HCT116 (cell line): Measurements from ENCODE around the gene CYTH2. TPM values are rescaled to one million over a fixed set of nuclear protein-coding genes. Genes with fewer than 3 reads are reported as not detected.

Experiments used
- ATAC-seq: fragments of 200-7000 bp; cut with Tn5 transposase; 2 replicates; pipeline ENCODE4 v1.9.1; 2020; ENCODE audit warnings: mild to moderate bottlenecking, moderate library complexity
- BruUV-seq: library from RNA; stranded (reverse); fragments of 400-500 nt; replicated peaks from 2 replicates; lab custom pipeline; 2021; lab: Mats Ljungman, UMichigan
- CTCF ChIA-PET: fragments of 300-600 bp; sonication (Branson Sonifier 250); formaldehyde crosslinking; loops from one replicate; lab custom pipeline; 2021; ENCODE audit warnings: antibody characterized with exemption; lab: Charles Lee
- POLR2A ChIA-PET: fragments of 300-600, 350-600 bp; sonication (Branson Sonifier 250); formaldehyde crosslinking; loops from one replicate; lab custom pipeline; 2021; ENCODE audit warnings: antibody characterized with exemption; lab: Charles Lee
- RAD21 ChIA-PET, 2 experiments: fragments of 300-600 bp; sonication (Branson Sonifier 250); formaldehyde crosslinking; loops; one replicate each; lab custom pipeline; 2023; ENCODE audit warnings: low total read pairs in 2 of 2; ENCODE audit not compliant: uncharacterized antibody in 2 of 2, unreplicated experiment in 2 of 2, low non-redundant PET in 1 of 2; lab: Charles Lee
- DNase-seq: peaks from one replicate; pipeline ENCODE4 v3.0.0-alpha.2; 2010; ENCODE audit warnings: low read depth, low spot score
- H2AFZ ChIP-seq: fragments of 200-600 bp; shearing (Covaris generic), sonication (generic); 2 replicates; pipeline ENCODE4 v1.6.1; 2017; ENCODE audit warnings: low read depth, mixed run types, mixed read lengths, antibody characterized with exemption, low read length; ENCODE audit not compliant: poor library complexity, severe bottlenecking
- H3K27ac ChIP-seq: 2 replicates; pipeline ENCODE4 v1.5.1; 2012; ENCODE audit warnings: low read depth, low read length
- H3K27me3 ChIP-seq: fragments of 200-600 bp; sonication (generic); 2 replicates; pipeline ENCODE4 v1.6.1; 2016; ENCODE audit warnings: mixed run types, low read length, mixed read lengths; ENCODE audit not compliant: insufficient read depth
- H3K36me3 ChIP-seq, 2 experiments: fragments of 200-500 bp in 1 of 2; fragments of 200-600 bp in 1 of 2; sonication (Bioruptor generic) in 1 of 2; sonication (generic) in 1 of 2; 2 replicates each; pipeline versions ENCODE4 v1.5.1 to v1.6.1; 2014 to 2016; ENCODE audit warnings: low read length in 2 of 2, inconsistent platforms in 1 of 2, mixed read lengths in 1 of 2, mixed run types in 1 of 2; ENCODE audit not compliant: insufficient read depth in 2 of 2, control insufficient read depth in 1 of 2
- H3K4me1 ChIP-seq, 2 experiments: fragments of 200-600 bp in 1 of 2; sonication (generic) in 1 of 2; 2 replicates each; pipeline versions ENCODE4 v1.5.1 to v1.6.1; 2012 to 2017; ENCODE audit warnings: low read length in 2 of 2, inconsistent platforms in 1 of 2, mild to moderate bottlenecking in 1 of 2, mixed read lengths in 1 of 2, mixed run types in 1 of 2, moderate library complexity in 1 of 2; ENCODE audit not compliant: insufficient read depth in 2 of 2, control insufficient read depth in 1 of 2
- H3K4me2 ChIP-seq: fragments of 200-600 bp; sonication (generic); 2 replicates; pipeline ENCODE4 v1.6.1; 2017; ENCODE audit warnings: mixed run types, low read length, mixed read lengths
- H3K4me3 ChIP-seq, 2 experiments: fragments of 200-600 bp in 1 of 2; sonication (generic) in 1 of 2; replicated peaks in 1 of 2; 2 replicates each; pipeline ENCODE4 v1.5.1; 2011 to 2016; ENCODE audit warnings: low read length in 2 of 2, control low read depth in 1 of 2, low read depth in 1 of 2, mild to moderate bottlenecking in 1 of 2, mixed read lengths in 1 of 2, mixed run types in 1 of 2
- H3K79me2 ChIP-seq: fragments of 200-600 bp; sonication (generic); 2 replicates; pipeline ENCODE4 v1.6.1; 2017; ENCODE audit warnings: mild to moderate bottlenecking, mixed run types, low read length, moderate library complexity, mixed read lengths; ENCODE audit not compliant: insufficient read depth
- H3K9ac ChIP-seq: fragments of 200-600 bp; sonication (generic); 2 replicates; pipeline ENCODE4 v1.6.1; 2016; ENCODE audit warnings: low read length, mixed read lengths
- H3K9me2 ChIP-seq: fragments of 200-600 bp; sonication (generic), shearing (Covaris generic); 2 replicates; pipeline ENCODE4 v1.6.1; 2017; ENCODE audit warnings: mixed run types, mild to moderate bottlenecking, moderate library complexity; ENCODE audit not compliant: insufficient read depth
- H3K9me3 ChIP-seq, 2 experiments: fragments of 200-500 bp in 1 of 2; fragments of 200-600 bp in 1 of 2; sonication (Bioruptor generic) in 1 of 2; sonication (generic) in 1 of 2; 2 replicates each; pipeline ENCODE4 v1.6.1; 2014 to 2017; ENCODE audit warnings: low read length in 2 of 2, mixed read lengths in 2 of 2, inconsistent platforms in 1 of 2, low read depth in 1 of 2, mild to moderate bottlenecking in 1 of 2, mixed run types in 1 of 2, moderate library complexity in 1 of 2; ENCODE audit not compliant: control insufficient read depth in 1 of 2, insufficient read depth in 1 of 2
- H4K20me1 ChIP-seq: fragments of 200-600 bp; sonication (generic), shearing (Covaris generic); 2 replicates; pipeline ENCODE4 v1.6.1; 2017; ENCODE audit warnings: mixed run types, mild to moderate bottlenecking, moderate library complexity; ENCODE audit not compliant: insufficient read depth
- CEBPB ChIP-seq: IDR thresholded peaks from 2 replicates; pipeline ENCODE4 v1.6.1; 2012; ENCODE audit warnings: low read depth
- ELF1 ChIP-seq: IDR thresholded peaks from 2 replicates; pipeline ENCODE4 v1.6.1; 2012; ENCODE audit warnings: low read depth, borderline replicate concordance
- FOSL1 ChIP-seq: IDR thresholded peaks from 2 replicates; pipeline ENCODE4 v1.6.1; 2012; ENCODE audit warnings: low read depth
- JUND ChIP-seq: IDR thresholded peaks from 2 replicates; pipeline ENCODE4 v1.6.1; 2012
- MAX ChIP-seq: IDR thresholded peaks from 2 replicates; pipeline ENCODE4 v1.6.1; 2012
- YY1 ChIP-seq: IDR thresholded peaks from 2 replicates; pipeline ENCODE4 v1.6.1; 2011; ENCODE audit warnings: low read length, low read depth, moderate library complexity, mild to moderate bottlenecking; ENCODE audit not compliant: insufficient replicate concordance; ENCODE audit errors: extremely low read depth
- ZBTB33 ChIP-seq: IDR thresholded peaks from 2 replicates; pipeline ENCODE4 v1.6.1; 2011; ENCODE audit warnings: mild to moderate bottlenecking, low read length, moderate library complexity; ENCODE audit not compliant: insufficient replicate concordance; ENCODE audit errors: extremely low read depth
- intact Hi-C: fragments of 100-400 bp; cut with micrococcal nuclease; formaldehyde crosslinking; loops from 2 replicates; pipeline ENCODE4 v1.10.0; 2022
- total RNA-seq: library from RNA; stranded (reverse); gene quantifications from one replicate; pipeline ENCODE4 v1.2.1, GENCODE V29; 2021; ENCODE audit not compliant: unreplicated experiment

Gene CYTH2
- total RNA-seq, 1 experiment from 2014 or later = 75.3 TPM

GRCh38 chr19:48455908-48456562, 13.1 kb upstream of the CYTH2 start:
- Histone ChIP-seq H3K27ac (no peak overlapping the region), H3K9ac (no peak overlapping the region), H3K4me3 (no peak overlapping the region), H3K27me3 (no peaks in the 10 kb centered on the region), H2AFZ (no peak overlapping the region), H3K9me2 (no peaks in the 10 kb centered on the region), H3K4me2 (no peak overlapping the region), H4K20me1 (no peaks in the 10 kb centered on the region), H3K4me1 (no peaks in the 10 kb centered on the region), H3K79me2 (peaks cover 51% of the 10 kb centered on the region)
- RAD21 ChIA-PET = no interaction called here
- no TSS peak for BruUV-seq
- ATAC-seq = no peak
- intact Hi-C loops = no loop called here
- TF ChIP-seq MAX (no peak), CEBPB (no peak), JUND (no peak), ZBTB33 (no peak), YY1 (no peak), FOSL1 (no peak), ELF1 (no peak)
- TF ChIP-seq, all 23 proteins: peak for 0
- CTCF ChIA-PET = no interaction called here
- DNase-seq = no peak
- POLR2A ChIA-PET = no interaction called here
- Histone ChIP-seq H3K9me3 (no peaks in the 10 kb centered on the region), H3K36me3 (peaks cover 22 to 55% of the 10 kb centered on the region in 2 experiments)
